ENCODE results near the gene CAMKK2.

- TF ChIP-seq, protein P1, sequence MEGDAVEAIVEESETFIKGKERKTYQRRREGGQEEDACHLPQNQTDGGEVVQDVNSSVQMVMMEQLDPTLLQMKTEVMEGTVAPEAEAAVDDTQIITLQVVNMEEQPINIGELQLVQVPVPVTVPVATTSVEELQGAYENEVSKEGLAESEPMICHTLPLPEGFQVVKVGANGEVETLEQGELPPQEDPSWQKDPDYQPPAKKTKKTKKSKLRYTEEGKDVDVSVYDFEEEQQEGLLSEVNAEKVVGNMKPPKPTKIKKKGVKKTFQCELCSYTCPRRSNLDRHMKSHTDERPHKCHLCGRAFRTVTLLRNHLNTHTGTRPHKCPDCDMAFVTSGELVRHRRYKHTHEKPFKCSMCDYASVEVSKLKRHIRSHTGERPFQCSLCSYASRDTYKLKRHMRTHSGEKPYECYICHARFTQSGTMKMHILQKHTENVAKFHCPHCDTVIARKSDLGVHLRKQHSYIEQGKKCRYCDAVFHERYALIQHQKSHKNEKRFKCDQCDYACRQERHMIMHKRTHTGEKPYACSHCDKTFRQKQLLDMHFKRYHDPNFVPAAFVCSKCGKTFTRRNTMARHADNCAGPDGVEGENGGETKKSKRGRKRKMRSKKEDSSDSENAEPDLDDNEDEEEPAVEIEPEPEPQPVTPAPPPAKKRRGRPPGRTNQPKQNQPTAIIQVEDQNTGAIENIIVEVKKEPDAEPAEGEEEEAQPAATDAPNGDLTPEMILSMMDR (IDR thresholded peaks at IDR 0.05; ENCODE audit: low read depth, low read length, poor library complexity, severe bottlenecking), result no peak
- no peak for TF ChIP-seq EZH2phosphoT487 (IDR thresholded peaks at IDR 0.05; ENCODE audit: borderline replicate concordance, low read length)
Measured at GRCh38 chr12:121212875-121213274, 83.6 kb downstream of the CAMKK2 start.

Measured in DOHH2 (cell line).